ENCODE results near the gene HDAC5. TPM values are rescaled to one million over a fixed set of nuclear protein-coding genes. Genes with fewer than 3 reads are reported as not detected.

The HDAC5 gene
- total RNA-seq, 1 experiment from 2014 or later: 16.9 TPM

DNA sequence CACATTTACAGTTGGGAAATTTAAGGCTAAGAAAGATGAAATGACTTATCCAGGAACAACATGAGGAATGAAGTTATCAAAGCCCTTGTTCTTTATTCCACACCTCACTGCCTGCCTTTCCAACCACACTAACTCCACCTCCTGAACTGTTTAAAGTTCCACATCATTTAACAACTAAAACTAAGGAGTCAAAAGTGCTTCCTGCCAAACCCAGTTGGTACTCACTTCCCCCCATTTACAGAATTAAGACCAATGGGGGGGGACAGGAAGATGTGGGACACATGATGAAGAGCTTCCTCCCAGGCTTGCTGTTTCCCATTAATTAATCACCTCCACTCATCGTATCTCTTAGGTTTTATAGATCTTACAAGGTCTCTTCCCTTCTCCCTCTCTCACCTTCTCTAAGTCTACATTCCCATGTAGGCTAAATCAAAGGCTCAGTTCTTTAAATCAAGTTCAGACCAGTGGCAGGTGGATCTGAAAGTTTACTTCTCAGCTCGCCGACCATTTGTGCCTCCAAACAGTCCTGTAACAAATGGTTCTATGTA, 89.5 kb downstream of the HDAC5 start:
- intact Hi-C loops (cut with micrococcal nuclease; ENCODE audit: unreplicated experiment): no loop called here
- ChIA-PET CTCF (no interaction called here), POLR2A (ENCODE audit: low non-redundant PET) (no interaction called here)
- H3K9me3 ChIP-seq (ENCODE audit: low read depth, low read length, poor library complexity, severe bottlenecking): no peaks in the 10 kb centered on the region
- H3K36me3 ChIP-seq (ENCODE audit: insufficient read depth, low read length, poor library complexity, severe bottlenecking): peaks cover 6% of the 10 kb centered on the region
- no peak for DNase-seq (ENCODE audit: low spot score)
- H3K4me3 ChIP-seq (ENCODE audit: low read depth, low read length, poor library complexity, severe bottlenecking): no peak overlapping the region
- no peaks in the 10 kb centered on the region for H3K4me1 ChIP-seq (ENCODE audit: insufficient read depth, low read length, poor library complexity, severe bottlenecking)
- TF ChIP-seq, protein P1, sequence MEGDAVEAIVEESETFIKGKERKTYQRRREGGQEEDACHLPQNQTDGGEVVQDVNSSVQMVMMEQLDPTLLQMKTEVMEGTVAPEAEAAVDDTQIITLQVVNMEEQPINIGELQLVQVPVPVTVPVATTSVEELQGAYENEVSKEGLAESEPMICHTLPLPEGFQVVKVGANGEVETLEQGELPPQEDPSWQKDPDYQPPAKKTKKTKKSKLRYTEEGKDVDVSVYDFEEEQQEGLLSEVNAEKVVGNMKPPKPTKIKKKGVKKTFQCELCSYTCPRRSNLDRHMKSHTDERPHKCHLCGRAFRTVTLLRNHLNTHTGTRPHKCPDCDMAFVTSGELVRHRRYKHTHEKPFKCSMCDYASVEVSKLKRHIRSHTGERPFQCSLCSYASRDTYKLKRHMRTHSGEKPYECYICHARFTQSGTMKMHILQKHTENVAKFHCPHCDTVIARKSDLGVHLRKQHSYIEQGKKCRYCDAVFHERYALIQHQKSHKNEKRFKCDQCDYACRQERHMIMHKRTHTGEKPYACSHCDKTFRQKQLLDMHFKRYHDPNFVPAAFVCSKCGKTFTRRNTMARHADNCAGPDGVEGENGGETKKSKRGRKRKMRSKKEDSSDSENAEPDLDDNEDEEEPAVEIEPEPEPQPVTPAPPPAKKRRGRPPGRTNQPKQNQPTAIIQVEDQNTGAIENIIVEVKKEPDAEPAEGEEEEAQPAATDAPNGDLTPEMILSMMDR (conservative IDR thresholded peaks at IDR 0.05; ENCODE audit: low read depth, low read length): no peak
- TF ChIP-seq EZH2 (IDR thresholded peaks at IDR 0.05; ENCODE audit: borderline replicate concordance, low read depth, low read length, poor library complexity, severe bottlenecking): no peak
- no TSS peak for BruUV-seq (replicated peaks)
- H3K27me3 ChIP-seq (replicated peaks; ENCODE audit: insufficient read depth, low read depth, low read length, poor library complexity): no peaks in the 10 kb centered on the region
- H3K27ac ChIP-seq (ENCODE audit: low read depth, low read length, poor library complexity, severe bottlenecking): no peak overlapping the region

DNA sequence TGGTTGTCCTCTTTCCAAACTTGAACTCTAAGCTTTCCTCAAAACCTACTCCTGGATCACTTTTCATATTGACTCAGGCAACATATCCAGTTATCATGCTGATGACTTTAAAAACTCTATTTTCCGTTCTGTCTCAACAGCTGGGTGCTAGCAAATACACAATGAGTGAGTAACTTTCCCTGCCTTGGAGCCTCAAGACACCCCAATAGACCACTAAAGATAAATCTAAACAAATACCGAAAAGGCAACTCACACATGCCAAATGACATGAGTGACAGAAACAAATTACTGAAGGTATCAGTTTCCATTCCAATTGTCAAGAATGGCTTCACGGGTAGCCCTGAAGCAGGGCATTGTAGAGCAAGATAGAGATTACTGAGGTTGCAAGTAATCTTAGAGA, 93.0 kb downstream of the HDAC5 start:
- CTCF ChIA-PET: no interaction called here
- no peaks in the 10 kb centered on the region for H3K36me3 ChIP-seq (ENCODE audit: insufficient read depth, low read length, poor library complexity, severe bottlenecking)
- no peaks in the 10 kb centered on the region for H3K4me1 ChIP-seq (ENCODE audit: insufficient read depth, low read length, poor library complexity, severe bottlenecking)
- no peak for DNase-seq (ENCODE audit: low spot score)
- H3K27me3 ChIP-seq (replicated peaks; ENCODE audit: insufficient read depth, low read depth, low read length, poor library complexity): no peaks in the 10 kb centered on the region
- intact Hi-C loops (cut with micrococcal nuclease; ENCODE audit: unreplicated experiment): no loop called here
- no peak overlapping the region for H3K27ac ChIP-seq (ENCODE audit: low read depth, low read length, poor library complexity, severe bottlenecking)
- TF ChIP-seq, protein P1 (conservative IDR thresholded peaks at IDR 0.05; ENCODE audit: low read depth, low read length): no peak
- TF ChIP-seq EZH2 (IDR thresholded peaks at IDR 0.05; ENCODE audit: borderline replicate concordance, low read depth, low read length, poor library complexity, severe bottlenecking): no peak
- H3K9me3 ChIP-seq (ENCODE audit: low read depth, low read length, poor library complexity, severe bottlenecking): no peaks in the 10 kb centered on the region
- BruUV-seq (replicated peaks): no TSS peak
- POLR2A ChIA-PET (ENCODE audit: low non-redundant PET): no interaction called here
- no peak overlapping the region for H3K4me3 ChIP-seq (ENCODE audit: low read depth, low read length, poor library complexity, severe bottlenecking)

DNA sequence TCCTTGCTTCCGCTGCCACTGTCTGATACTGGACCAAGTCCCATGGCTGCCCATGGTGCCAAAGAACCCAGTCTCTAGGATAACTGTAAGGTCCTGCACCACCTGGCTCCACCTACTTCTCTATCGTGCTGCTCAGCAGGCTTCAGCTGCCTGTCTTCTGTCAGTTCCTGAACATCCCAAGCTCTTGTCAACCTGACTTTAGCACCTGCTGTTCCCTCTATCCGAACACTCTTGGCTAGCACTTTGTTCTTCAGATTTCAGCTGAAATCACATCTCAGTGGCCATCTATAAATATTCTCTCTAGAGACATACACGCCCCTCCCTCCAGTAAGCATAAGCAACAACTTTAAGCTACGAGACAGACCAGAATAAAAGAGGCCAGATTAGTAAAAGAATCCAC, 93.7 kb downstream of the HDAC5 start:
- no peaks in the 10 kb centered on the region for H3K4me1 ChIP-seq (ENCODE audit: insufficient read depth, low read length, poor library complexity, severe bottlenecking)
- no peaks in the 10 kb centered on the region for H3K27me3 ChIP-seq (replicated peaks; ENCODE audit: insufficient read depth, low read depth, low read length, poor library complexity)
- no peak overlapping the region for H3K4me3 ChIP-seq (ENCODE audit: low read depth, low read length, poor library complexity, severe bottlenecking)
- H3K9me3 ChIP-seq (ENCODE audit: low read depth, low read length, poor library complexity, severe bottlenecking): no peaks in the 10 kb centered on the region
- no peaks in the 10 kb centered on the region for H3K36me3 ChIP-seq (ENCODE audit: insufficient read depth, low read length, poor library complexity, severe bottlenecking)
- intact Hi-C loops (cut with micrococcal nuclease; ENCODE audit: unreplicated experiment): no loop called here
- TF ChIP-seq EZH2 (IDR thresholded peaks at IDR 0.05; ENCODE audit: borderline replicate concordance, low read depth, low read length, poor library complexity, severe bottlenecking): no peak
- TF ChIP-seq, protein P1 (conservative IDR thresholded peaks at IDR 0.05; ENCODE audit: low read depth, low read length): no peak
- CTCF ChIA-PET: no interaction called here
- BruUV-seq (replicated peaks): no TSS peak
- POLR2A ChIA-PET (ENCODE audit: low non-redundant PET): no interaction called here
- no peak for DNase-seq (ENCODE audit: low spot score)
- no peak overlapping the region for H3K27ac ChIP-seq (ENCODE audit: low read depth, low read length, poor library complexity, severe bottlenecking)

Other genes with a start within 250 kb of the HDAC5 start
- gene MPP2, start 216.1 kb downstream of the HDAC5 start, total RNA-seq (2021): 2.6 and 4.0 TPM in 2 replicates
- gene PPY, start 181.2 kb downstream of the HDAC5 start, total RNA-seq (2021): not detected in 2 replicates
- gene PYY, start 169.7 kb downstream of the HDAC5 start, total RNA-seq (2021): not detected in 2 replicates
- 0.24 and 0.50 TPM in 2 replicates for gene NAGS, start 119.0 kb downstream of the HDAC5 start, total RNA-seq (2021)
- 12.7 TPM in 2 replicates for gene TMEM101, start 108.7 kb downstream of the HDAC5 start, total RNA-seq (2021)
- 47.5 and 52.5 TPM in 2 replicates for gene LSM12, start 57.0 kb downstream of the HDAC5 start, total RNA-seq (2021)
- 47.0 and 57.9 TPM in 2 replicates for gene G6PC3, start 52.9 kb downstream of the HDAC5 start, total RNA-seq (2021)
- gene HROB, start 18.3 kb upstream of the HDAC5 start, total RNA-seq (2021): 13.5 and 14.7 TPM in 2 replicates
- 0.17 TPM in 1 of 2 replicates, not detected in the other for gene ASB16, start 47.1 kb upstream of the HDAC5 start, total RNA-seq (2021)
- gene TMUB2, start 63.3 kb upstream of the HDAC5 start, total RNA-seq (2021): 13.0 and 13.3 TPM in 2 replicates
- gene ATXN7L3, start 76.2 kb upstream of the HDAC5 start, total RNA-seq (2021): 36.9 and 44.5 TPM in 2 replicates
- 101 and 114 TPM in 2 replicates for gene UBTF, start 96.0 kb upstream of the HDAC5 start, total RNA-seq (2021)
- gene SLC4A1, start 144.5 kb upstream of the HDAC5 start, total RNA-seq (2021): not detected in 2 replicates
- gene RUNDC3A, start 185.0 kb upstream of the HDAC5 start, total RNA-seq (2021): 0.56 and 1.2 TPM in 2 replicates
- 75.5 and 83.5 TPM in 2 replicates for gene SLC25A39, start 201.2 kb upstream of the HDAC5 start, total RNA-seq (2021)
- 50.4 and 52.0 TPM in 2 replicates for gene GRN, start 221.7 kb upstream of the HDAC5 start, total RNA-seq (2021)
- gene FAM171A2, start 240.2 kb upstream of the HDAC5 start, total RNA-seq (2021): 12.8 and 14.9 TPM in 2 replicates